Naive B cell (primary cell): ENCODE data around the gene PLSCR2. TPM values are rescaled to one million over a fixed set of nuclear protein-coding genes. Genes with fewer than 3 reads are reported as not detected.
A peak's percentile ranks its signal among the peaks of the same experiment; 100 is the strongest.
"Not testable (repeated sequence)": the region's sequence is repeated elsewhere in the genome, so short reads cannot be mapped to it uniquely, and the experiment has no call there.

ENCODE experiments used
- ATAC-seq, 2 donors: fragments of 150-1000 bp; cut with Tn5 transposase; 2 replicates each; pipeline ENCODE4 v1.10.0; 2021; ENCODE audit warnings: low read depth in 2 of 2, mild to moderate bottlenecking in 2 of 2, moderate library complexity in 2 of 2
- DNase-seq: peaks from one replicate; pipeline ENCODE4 v3.0.0; 2022
- H3K27ac Mint-ChIP-seq, 6 donors: one replicate each; pipeline ENCODE4 v1.8.0; 2020 to 2022; ENCODE audit warnings: mild to moderate bottlenecking in 6 of 6, mixed read lengths in 6 of 6, moderate library complexity in 5 of 6, inconsistent platforms in 2 of 6
- H3K27me3 Mint-ChIP-seq, 3 donors: one replicate each; pipeline ENCODE4 v1.8.0; 2021 to 2022; ENCODE audit warnings: mixed read lengths in 3 of 3, mild to moderate bottlenecking in 1 of 3
- H3K36me3 Mint-ChIP-seq, 2 donors: one replicate each; pipeline ENCODE4 v1.8.0; 2020 to 2022; ENCODE audit warnings: mixed read lengths in 2 of 2, inconsistent platforms in 1 of 2, mild to moderate bottlenecking in 1 of 2
- H3K4me1 Mint-ChIP-seq, 3 donors: one replicate each; pipeline ENCODE4 v1.8.0; 2020 to 2022; ENCODE audit warnings: mixed read lengths in 3 of 3, inconsistent platforms in 1 of 3, mild to moderate bottlenecking in 1 of 3, moderate library complexity in 1 of 3
- H3K4me3 Mint-ChIP-seq, 8 donors: one replicate each; pipeline ENCODE4 v1.8.0; 2020 to 2022; ENCODE audit warnings: mild to moderate bottlenecking in 8 of 8, mixed read lengths in 8 of 8, moderate library complexity in 8 of 8, inconsistent platforms in 2 of 8
- H3K9me3 Mint-ChIP-seq, 7 donors: one replicate each; pipeline ENCODE4 v1.8.0; 2020 to 2022; ENCODE audit warnings: mixed read lengths in 7 of 7, mild to moderate bottlenecking in 5 of 7, inconsistent platforms in 2 of 7, moderate library complexity in 1 of 7
- polyA plus RNA-seq, 6 donors: library from polyadenylated mRNA; unstranded; fragments of 300-500 nt; fragmentation: Illumina TruSeq; gene quantifications; one replicate each; pipeline ENCODE4 v1.2.3, GENCODE V29; 2021; ENCODE audit warnings: low read depth in 6 of 6

Gene PLSCR2
- polyA plus RNA-seq, 6 donors from 2014 or later: not detected

- ATAC-seq (no peak), DNase-seq (no peak)
- H3K9me3 Mint-ChIP-seq: peaks cover 1 to 15% (median 8%) of the 10 kb centered on the region in 7 donors
- peaks cover 0 to 20% (median 2%) of the 10 kb centered on the region in 3 donors for H3K27me3 Mint-ChIP-seq
- H3K36me3 Mint-ChIP-seq: peaks cover 0 to 7% of the 10 kb centered on the region in 2 donors
- H3K4me1 Mint-ChIP-seq: no peaks in the 10 kb centered on the region
- H3K4me3 Mint-ChIP-seq: no peak overlapping the region
- H3K27ac Mint-ChIP-seq: no peak overlapping the region
These were observed 38.1 kb downstream of the PLSCR2 start for GRCh38 chr3:146431240-146431639.

GRCh38 chr3:146425341-146425740 is 44.0 kb downstream of the PLSCR2 start:
- Mint-ChIP-seq H3K27me3 (peaks cover 4 to 12% (median 10%) of the 10 kb centered on the region in 3 donors), H3K9me3 (peaks cover 0 to 11% (median 5%) of the 10 kb centered on the region in 7 donors), H3K36me3 (peaks cover 0 to 7% of the 10 kb centered on the region in 2 donors), H3K4me1 (no peaks in the 10 kb centered on the region), H3K27ac (no peak overlapping the region), H3K4me3 (no peak overlapping the region)
- DNase-seq (no peak), ATAC-seq (no peak)

GRCh38 chr3:146421819-146422759 is 47.3 kb downstream of the PLSCR2 start:
- ATAC-seq (no peak), DNase-seq (no peak)
- Mint-ChIP-seq H3K4me3 (no peak overlapping the region), H3K27me3 (peaks cover 0 to 10% (median 4%) of the 10 kb centered on the region in 3 donors), H3K4me1 (no peaks in the 10 kb centered on the region), H3K9me3 (peaks cover 0 to 2% (median 0%) of the 10 kb centered on the region in 7 donors), H3K36me3 (no peaks in the 10 kb centered on the region), H3K27ac (no peak overlapping the region)

GRCh38 chr3:146416366-146416765 is 53.0 kb downstream of the PLSCR2 start:
- Mint-ChIP-seq H3K9me3 (peaks cover 7 to 23% (median 14%) of the 10 kb centered on the region in 7 donors), H3K36me3 (peaks cover 0 to 10% of the 10 kb centered on the region in 2 donors), H3K4me1 (no peaks in the 10 kb centered on the region), H3K27ac (no peak overlapping the region), H3K4me3 (no peak overlapping the region), H3K27me3 (no peaks in the 10 kb centered on the region)
- no peak for DNase-seq
- ATAC-seq: no peak

GRCh38 chr3:146414010-146414409 is 55.4 kb downstream of the PLSCR2 start:
- Mint-ChIP-seq H3K4me1 (no peaks in the 10 kb centered on the region), H3K27ac (peak overlapping the region in 1 of 6 donors; percentile 20), H3K36me3 (peaks cover 0 to 10% of the 10 kb centered on the region in 2 donors), H3K4me3 (no peak overlapping the region), H3K27me3 (no peaks in the 10 kb centered on the region), H3K9me3 (peaks cover 11 to 33% (median 16%) of the 10 kb centered on the region in 7 donors)
- DNase-seq (no peak), ATAC-seq (no peak)

GRCh38 chr3:146412711-146413110 is 56.6 kb downstream of the PLSCR2 start:
- not testable (repeated sequence) for DNase-seq, H3K27me3 Mint-ChIP-seq, H3K27ac Mint-ChIP-seq, ATAC-seq, H3K4me1 Mint-ChIP-seq, H3K4me3 Mint-ChIP-seq
- Mint-ChIP-seq H3K9me3 (peaks cover 11 to 36% (median 16%) of the 10 kb centered on the region in 7 donors), H3K36me3 (peaks cover 0 to 10% of the 10 kb centered on the region in 2 donors)

GRCh38 chr3:146407956-146408355 is 61.4 kb downstream of the PLSCR2 start:
- Mint-ChIP-seq H3K36me3 (peaks cover 0 to 10% of the 10 kb centered on the region in 2 donors), H3K4me3 (no peak overlapping the region), H3K9me3 (peaks cover 13 to 28% (median 16%) of the 10 kb centered on the region in 7 donors), H3K27ac (no peak overlapping the region), H3K27me3 (peaks cover 6 to 22% (median 6%) of the 10 kb centered on the region in 3 donors), H3K4me1 (no peaks in the 10 kb centered on the region)
- ATAC-seq (no peak), DNase-seq (no peak)

GRCh38 chr3:146404436-146404835 is 64.9 kb downstream of the PLSCR2 start:
- H3K27ac Mint-ChIP-seq: no peak overlapping the region
- DNase-seq (no peak), ATAC-seq (no peak)
- no peak overlapping the region for H3K4me3 Mint-ChIP-seq
- no peaks in the 10 kb centered on the region for H3K4me1 Mint-ChIP-seq
- peaks cover 0 to 10% (median 4%) of the 10 kb centered on the region in 7 donors for H3K9me3 Mint-ChIP-seq
- peaks cover 6 to 22% (median 6%) of the 10 kb centered on the region in 3 donors for H3K27me3 Mint-ChIP-seq
- H3K36me3 Mint-ChIP-seq: no peaks in the 10 kb centered on the region

GRCh38 chr3:146403792-146404191 is 65.6 kb downstream of the PLSCR2 start:
- Mint-ChIP-seq H3K27me3 (peaks cover 6 to 22% (median 6%) of the 10 kb centered on the region in 3 donors), H3K4me1 (no peaks in the 10 kb centered on the region), H3K4me3 (no peak overlapping the region), H3K27ac (no peak overlapping the region), H3K9me3 (peaks cover 0 to 5% (median 0%) of the 10 kb centered on the region in 7 donors), H3K36me3 (no peaks in the 10 kb centered on the region)
- DNase-seq (no peak), ATAC-seq (no peak)

GRCh38 chr3:146396792-146397191 is 72.6 kb downstream of the PLSCR2 start:
- Mint-ChIP-seq H3K4me3 (no peak overlapping the region), H3K27me3 (no peaks in the 10 kb centered on the region), H3K36me3 (no peaks in the 10 kb centered on the region), H3K27ac (no peak overlapping the region), H3K9me3 (no peaks in the 10 kb centered on the region), H3K4me1 (no peaks in the 10 kb centered on the region)
- DNase-seq (no peak), ATAC-seq (no peak)

- Mint-ChIP-seq H3K4me3 (no peak overlapping the region), H3K36me3 (no peaks in the 10 kb centered on the region)
These were observed 74.2 kb downstream of the PLSCR2 start for GRCh38 chr3:146395164-146395563.

GRCh38 chr3:146390957-146391356 is 78.4 kb downstream of the PLSCR2 start:
- Mint-ChIP-seq H3K9me3 (no peaks in the 10 kb centered on the region), H3K27ac (no peak overlapping the region), H3K36me3 (no peaks in the 10 kb centered on the region), H3K27me3 (peaks cover 0 to 4% (median 0%) of the 10 kb centered on the region in 3 donors), H3K4me3 (no peak overlapping the region), H3K4me1 (no peaks in the 10 kb centered on the region)
- ATAC-seq: no peak
- no peak for DNase-seq

More at GRCh38 chr3:146395164-146395563, 74.2 kb downstream of the PLSCR2 start:
- DNase-seq (no peak), ATAC-seq (no peak)
- H3K27ac Mint-ChIP-seq: no peak overlapping the region
- H3K4me1 Mint-ChIP-seq: no peaks in the 10 kb centered on the region
- no peaks in the 10 kb centered on the region for H3K9me3 Mint-ChIP-seq
- H3K27me3 Mint-ChIP-seq: peaks cover 0 to under 1% (median 0%) of the 10 kb centered on the region in 3 donors

- no peak for DNase-seq
- H3K27me3 Mint-ChIP-seq: peaks cover 0 to 4% (median 0%) of the 10 kb centered on the region in 3 donors
- no peak overlapping the region for H3K4me3 Mint-ChIP-seq
- no peak overlapping the region for H3K27ac Mint-ChIP-seq
- no peak for ATAC-seq
- H3K36me3 Mint-ChIP-seq: no peaks in the 10 kb centered on the region
- no peaks in the 10 kb centered on the region for H3K9me3 Mint-ChIP-seq
- H3K4me1 Mint-ChIP-seq: no peaks in the 10 kb centered on the region
These were observed 79.2 kb downstream of the PLSCR2 start for GRCh38 chr3:146390006-146390772.
